ENCODE data around the gene PPM1J.
"Not testable (repeated sequence)": the region's sequence is repeated elsewhere in the genome, so short reads cannot be mapped to it uniquely, and the experiment has no call there.

The PPM1J gene

GRCh38 chr1:112744009-112744578, 29.0 kb upstream of the PPM1J start:
- no peak for TF ChIP-seq CTCF (IDR thresholded peaks at IDR 0.05; ENCODE audit: control insufficient read depth, extremely low read depth, insufficient read depth)
- DNase-seq (ENCODE audit: low read depth): no peak
- H3K4me3 ChIP-seq (ENCODE audit: low read depth, low read length): no peak overlapping the region

- DNase-seq (ENCODE audit: low read depth): no peak
- no peak for TF ChIP-seq CTCF (IDR thresholded peaks at IDR 0.05; ENCODE audit: control insufficient read depth, extremely low read depth, insufficient read depth)
Measured at GRCh38 chr1:112743174-112744008, 28.3 kb upstream of the PPM1J start.

GRCh38 chr1:112737573-112737972, 22.4 kb upstream of the PPM1J start:
- no peak for DNase-seq (ENCODE audit: low read depth)
- H3K4me3 ChIP-seq (ENCODE audit: low read depth, low read length): no peak overlapping the region
- no peak for TF ChIP-seq CTCF (IDR thresholded peaks at IDR 0.05; ENCODE audit: control insufficient read depth, extremely low read depth, insufficient read depth)

More at GRCh38 chr1:112743174-112744008, 28.3 kb upstream of the PPM1J start:
- no peak overlapping the region for H3K4me3 ChIP-seq (ENCODE audit: low read depth, low read length)

GRCh38 chr1:112735752-112736151, 20.6 kb upstream of the PPM1J start:
- no peak for DNase-seq (ENCODE audit: low read depth)
- no peak overlapping the region for H3K4me3 ChIP-seq (ENCODE audit: low read depth, low read length)
- TF ChIP-seq CTCF (IDR thresholded peaks at IDR 0.05; ENCODE audit: control insufficient read depth, extremely low read depth, insufficient read depth): no peak

GRCh38 chr1:112731451-112731850, 16.3 kb upstream of the PPM1J start:
- no peak for DNase-seq (ENCODE audit: low read depth)
- TF ChIP-seq CTCF (IDR thresholded peaks at IDR 0.05; ENCODE audit: control insufficient read depth, extremely low read depth, insufficient read depth): no peak
- H3K4me3 ChIP-seq (ENCODE audit: low read depth, low read length): no peak overlapping the region

- no peak overlapping the region for H3K4me3 ChIP-seq (ENCODE audit: low read depth, low read length)
- no peak for TF ChIP-seq CTCF (IDR thresholded peaks at IDR 0.05; ENCODE audit: control insufficient read depth, extremely low read depth, insufficient read depth)
- DNase-seq (ENCODE audit: low read depth): no peak
Measured at GRCh38 chr1:112729909-112730308, 14.8 kb upstream of the PPM1J start.

- H3K4me3 ChIP-seq (ENCODE audit: low read depth, low read length); DNase-seq (ENCODE audit: low read depth): not testable (repeated sequence)
Measured at GRCh38 chr1:112729011-112729410, 13.9 kb upstream of the PPM1J start.

- H3K4me3 ChIP-seq (ENCODE audit: low read depth, low read length); DNase-seq (ENCODE audit: low read depth): not testable (repeated sequence)
Measured at GRCh38 chr1:112728306-112728971, 13.3 kb upstream of the PPM1J start.

Data from LNCaP clone FGC (cell line).